RPMI7951 (cell line): ENCODE measurements around the gene PPEF1. TPM values are rescaled to one million over a fixed set of nuclear protein-coding genes. Genes with fewer than 3 reads are reported as not detected.
"Not testable (repeated sequence)": the region's sequence is repeated elsewhere in the genome, so short reads cannot be mapped to it uniquely, and the experiment has no call there.

ENCODE experiments used
- DNase-seq: peaks from one replicate; pipeline ENCODE4 v3.0.0-alpha.2; 2012; ENCODE audit warnings: low read depth
- total RNA-seq: library from RNA; depleted of rRNA; stranded (reverse); fragments of >200 nt; shearing (Covaris generic); gene quantifications from 2 replicates; pipeline ENCODE4 v1.2.3, GENCODE V29; 2014

The PPEF1 gene
- total RNA-seq, 1 experiment from 2014 or later: not detected

DNA sequence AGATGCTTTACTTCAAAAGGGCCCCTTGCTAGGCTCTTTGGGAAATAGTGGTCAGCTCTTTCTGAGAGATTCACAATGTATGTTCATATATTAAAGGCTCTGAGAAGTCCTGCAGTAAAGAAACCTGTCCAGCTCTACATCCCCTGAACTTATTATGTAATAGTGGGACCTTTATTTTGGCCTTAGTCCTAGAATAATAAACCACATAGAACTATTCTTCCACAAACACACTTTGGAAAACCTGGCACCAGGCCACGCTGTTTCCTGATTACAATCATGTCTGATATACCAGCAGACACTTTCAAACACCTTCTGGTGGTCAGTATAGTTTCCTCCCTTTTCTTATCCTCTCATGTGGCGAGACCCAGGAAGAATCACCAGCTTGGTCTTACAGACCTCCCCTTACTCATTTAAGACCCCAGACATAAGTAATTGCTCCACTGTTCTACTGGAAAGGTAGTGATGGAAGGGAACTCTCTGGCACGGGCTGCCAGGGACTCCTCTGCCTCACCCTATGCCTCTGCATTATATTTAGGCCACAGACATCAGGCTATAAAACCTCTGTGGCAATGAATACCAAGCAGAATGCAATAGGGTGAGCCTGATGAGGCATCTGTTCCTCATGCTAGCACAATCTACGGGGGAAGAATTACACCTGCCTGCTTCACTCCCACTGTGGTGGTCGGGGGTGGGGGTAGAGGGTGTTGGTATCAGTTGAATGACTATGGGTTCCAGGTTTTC is 5.7 kb upstream of the PPEF1 start:
- DNase-seq: peak; percentile 61

DNA sequence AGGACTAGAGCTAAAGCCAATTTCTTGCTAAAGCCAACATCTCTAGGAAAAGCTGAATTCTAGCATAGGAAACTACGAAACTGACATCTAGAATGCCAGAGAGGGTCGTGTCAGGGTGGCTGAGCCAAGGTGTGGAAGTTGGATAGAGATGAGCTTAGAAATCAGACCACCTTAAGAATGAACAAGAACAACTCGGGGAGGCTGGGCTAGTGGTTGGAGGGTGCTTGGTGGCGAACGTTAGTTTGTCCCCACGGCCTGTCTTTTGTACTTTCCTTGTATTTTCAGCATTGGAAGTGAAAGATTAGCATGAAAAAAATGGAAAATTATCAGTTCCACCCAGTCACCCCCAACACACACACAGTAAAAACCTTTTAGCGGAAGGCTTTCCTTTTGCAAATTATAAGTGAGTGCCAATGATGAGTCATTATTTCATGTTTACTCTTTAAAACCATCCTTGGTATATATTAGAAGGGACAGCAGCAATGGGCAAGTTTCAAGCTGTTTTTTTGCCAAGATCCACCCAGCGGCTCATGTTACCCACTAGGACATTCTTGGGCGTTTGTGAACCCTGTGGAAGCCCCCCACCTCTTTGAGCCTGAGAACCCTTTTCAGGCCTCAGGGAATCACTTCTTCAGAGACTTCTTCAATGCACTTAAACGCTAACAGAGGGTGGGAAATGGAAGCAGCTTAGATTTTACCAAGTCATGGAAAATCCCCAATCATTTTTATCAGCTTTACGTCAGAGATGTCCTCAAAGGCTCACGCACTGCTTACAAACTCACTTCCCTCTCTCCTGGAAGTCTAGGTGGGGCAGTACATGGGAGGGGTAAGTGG is 4.9 kb upstream of the PPEF1 start:
- DNase-seq: peak; percentile 57

DNA sequence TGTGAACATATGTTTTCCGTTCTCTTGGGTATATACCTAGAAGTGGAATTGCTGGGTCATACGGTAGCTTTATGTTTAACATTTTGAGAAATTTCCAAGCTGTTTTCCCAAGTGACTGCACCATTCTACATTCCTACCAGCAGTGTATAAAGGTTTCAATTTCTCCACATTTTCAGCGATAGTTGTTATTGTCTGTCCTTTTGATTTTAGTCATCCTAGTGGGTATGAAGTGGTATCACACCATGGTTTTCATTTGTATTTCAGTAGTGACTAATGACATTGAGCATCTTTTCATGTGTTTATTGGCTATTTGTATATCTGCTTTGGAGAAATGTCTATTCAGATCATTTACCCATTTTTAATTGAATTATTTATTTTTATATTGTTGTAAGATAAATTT is 2.4 kb downstream of the PPEF1 start:
- DNase-seq: no peak

DNA sequence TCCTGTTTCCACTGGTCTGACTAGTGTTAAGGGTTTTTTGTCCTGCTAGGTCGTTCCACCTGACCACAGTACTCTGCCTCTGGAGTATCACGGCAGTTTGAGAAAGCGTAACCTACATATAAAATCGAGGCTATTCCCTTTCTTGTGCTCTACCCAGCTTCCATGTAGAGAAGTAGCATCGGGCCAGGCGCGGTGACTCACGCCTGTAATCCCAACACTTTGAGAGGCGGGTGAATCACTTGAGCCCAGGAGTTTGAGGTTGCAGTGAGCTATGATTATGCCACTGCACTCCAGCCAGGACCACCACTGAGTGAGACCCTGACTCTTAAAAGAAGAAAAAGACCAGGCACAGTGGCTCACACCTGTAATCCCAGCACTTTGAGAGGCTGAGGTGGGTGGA is 7.5 kb downstream of the PPEF1 start:
- peak; percentile 14 for DNase-seq

DNA sequence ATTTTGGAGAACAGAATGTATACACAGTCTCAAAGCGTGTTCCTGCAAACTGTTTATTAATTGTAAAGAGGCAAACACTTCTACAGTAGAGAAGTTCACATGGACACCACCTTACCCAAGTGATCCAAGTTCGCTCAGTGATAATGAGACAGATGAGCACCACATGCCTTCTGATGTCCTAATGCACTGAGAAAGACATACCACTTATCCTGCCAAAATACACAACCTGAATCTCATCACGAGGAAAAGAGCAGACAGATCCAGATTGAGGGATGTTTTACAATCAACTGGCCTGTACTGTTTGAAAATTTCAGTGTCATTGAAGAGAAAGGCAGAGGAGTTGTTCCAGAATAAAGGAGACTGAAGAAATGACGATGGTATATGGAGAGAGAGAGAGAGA is 12.4 kb downstream of the PPEF1 start:
- no peak for DNase-seq

DNA sequence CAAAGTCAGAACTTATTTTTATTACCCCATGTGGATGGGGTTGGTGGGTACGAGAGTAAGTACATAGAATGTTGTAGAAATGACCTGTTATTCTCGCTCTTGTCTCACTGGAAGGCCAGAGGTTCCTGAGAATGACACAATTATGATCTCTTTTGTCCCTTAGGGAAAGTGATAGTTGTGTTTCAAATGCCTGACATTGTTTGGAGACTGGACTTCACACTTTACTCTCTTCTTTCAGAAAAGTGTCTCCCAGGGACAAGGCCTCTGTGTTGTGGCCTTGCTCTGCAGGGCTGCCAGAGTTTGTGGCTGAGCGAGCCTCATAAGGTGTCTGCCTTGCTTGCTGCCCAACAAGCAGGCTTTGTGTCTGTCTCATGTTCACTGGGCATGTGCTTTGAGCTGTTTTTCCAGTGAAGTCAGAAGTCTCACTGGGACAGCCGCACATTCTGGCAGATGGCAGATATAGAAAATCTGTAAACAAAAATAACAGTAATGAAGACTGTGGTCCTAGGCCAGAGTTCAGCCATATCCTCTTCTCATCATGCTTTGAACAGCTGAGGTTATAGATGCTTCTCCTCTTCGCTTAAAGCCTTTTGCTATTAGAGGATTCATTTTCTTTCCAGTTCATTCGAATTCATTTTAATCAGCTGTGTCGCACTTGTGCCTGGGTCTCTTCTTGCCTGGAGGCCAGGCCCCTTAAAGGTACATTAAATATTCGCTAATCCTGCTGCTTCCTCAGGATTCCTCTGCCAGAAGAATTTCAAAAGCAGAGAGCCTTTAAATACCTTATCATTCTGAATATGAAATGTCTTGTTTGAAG is 14.4 kb downstream of the PPEF1 start:
- DNase-seq: no peak

DNA sequence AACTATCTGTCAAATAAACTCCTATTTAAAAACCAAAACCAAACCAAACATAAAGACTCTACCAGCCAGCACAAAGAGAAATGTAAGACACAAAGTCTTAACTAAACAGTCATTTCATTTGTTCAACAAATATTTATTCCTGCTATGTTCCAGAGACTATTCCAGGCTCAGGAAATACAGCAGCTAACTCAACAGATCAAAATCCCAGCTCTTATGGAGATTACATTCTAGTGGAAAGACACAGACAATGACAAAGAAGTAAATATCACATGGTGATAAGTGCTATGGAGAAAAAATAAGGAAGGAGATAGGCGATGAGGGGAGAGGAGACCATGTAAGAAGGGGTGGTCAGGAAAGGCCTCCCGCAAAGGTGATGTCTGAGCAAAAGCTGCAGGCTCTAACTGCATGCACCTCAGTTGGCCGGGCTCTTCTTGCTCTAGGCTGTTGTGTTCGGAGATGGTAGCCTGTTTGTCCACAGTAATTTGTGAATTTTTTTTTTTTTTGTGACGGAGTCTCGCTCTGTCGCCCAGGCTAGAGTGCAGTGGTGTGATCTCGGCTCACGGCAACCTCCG is 15.1 kb downstream of the PPEF1 start:
- DNase-seq: no peak

DNA sequence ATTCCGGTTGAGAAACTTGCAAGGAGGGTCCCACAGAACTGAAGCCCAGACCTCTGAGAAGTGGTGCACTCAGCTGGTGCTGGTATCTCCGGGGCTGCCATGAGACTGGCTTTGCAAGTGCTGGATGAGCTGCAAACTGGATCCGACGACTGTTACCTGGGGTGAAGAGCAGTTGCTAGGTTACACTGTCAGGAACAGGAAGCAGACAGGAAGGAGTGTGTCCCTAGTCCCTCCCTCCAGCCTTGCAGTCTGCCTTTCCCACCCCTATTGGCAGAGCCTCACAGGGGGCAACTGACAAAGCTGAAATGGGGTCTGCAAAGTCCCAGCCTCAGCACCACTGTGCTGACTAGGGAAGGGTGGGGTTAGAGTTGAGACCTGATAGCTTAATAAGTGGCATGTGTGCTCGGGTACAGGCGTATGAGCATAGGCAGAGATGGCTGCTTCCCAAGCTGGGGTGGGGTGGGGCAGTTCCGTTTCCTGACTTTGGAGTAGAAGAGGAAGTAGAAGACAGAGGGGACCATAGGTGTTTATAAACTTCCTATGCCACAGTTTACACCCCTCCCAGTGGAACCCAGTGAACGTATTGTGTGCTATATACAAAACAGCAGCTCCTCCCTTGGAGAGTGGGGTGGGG is 18.0 kb downstream of the PPEF1 start:
- DNase-seq: no peak

DNA sequence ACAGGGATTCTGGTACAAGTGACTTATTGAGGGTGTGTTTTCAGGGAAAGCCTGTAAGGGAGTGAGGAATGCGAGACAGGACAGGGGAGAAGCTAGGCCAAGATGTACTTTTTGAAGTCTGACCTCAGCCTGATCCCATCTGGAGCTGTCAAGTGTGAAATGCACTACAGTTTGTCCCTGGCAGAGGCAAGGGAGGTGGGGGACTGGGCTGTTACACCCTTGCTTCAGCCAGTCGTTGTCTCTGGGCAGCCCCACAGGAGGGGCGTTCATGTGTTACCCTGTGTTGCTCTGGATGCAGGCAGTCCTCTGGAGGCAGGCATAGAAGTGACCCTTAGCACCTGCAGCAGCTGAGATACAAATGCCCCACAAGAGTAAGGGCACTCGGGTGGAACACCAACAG is 25.8 kb downstream of the PPEF1 start:
- DNase-seq: no peak

DNA sequence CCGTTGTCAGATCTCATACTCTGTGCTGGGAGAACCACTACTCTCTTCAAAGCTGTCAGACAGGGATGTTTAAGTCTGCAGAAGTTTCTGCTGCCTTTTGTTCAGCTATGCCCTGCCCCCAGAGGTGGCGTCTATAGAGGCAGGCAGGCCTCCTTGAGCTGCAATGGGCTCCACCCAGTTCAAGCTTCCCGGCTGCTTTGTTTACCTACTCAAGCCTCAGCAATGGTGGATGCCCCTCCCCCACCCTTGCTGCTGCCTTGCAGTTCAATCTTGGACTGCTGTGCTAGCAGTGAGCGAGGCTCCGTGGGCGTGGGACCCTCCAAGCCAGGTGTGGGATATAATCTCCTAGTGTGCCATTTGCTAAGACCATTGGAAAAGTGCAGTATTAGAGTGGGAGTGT is 32.2 kb downstream of the PPEF1 start:
- DNase-seq: not testable (repeated sequence)

DNA sequence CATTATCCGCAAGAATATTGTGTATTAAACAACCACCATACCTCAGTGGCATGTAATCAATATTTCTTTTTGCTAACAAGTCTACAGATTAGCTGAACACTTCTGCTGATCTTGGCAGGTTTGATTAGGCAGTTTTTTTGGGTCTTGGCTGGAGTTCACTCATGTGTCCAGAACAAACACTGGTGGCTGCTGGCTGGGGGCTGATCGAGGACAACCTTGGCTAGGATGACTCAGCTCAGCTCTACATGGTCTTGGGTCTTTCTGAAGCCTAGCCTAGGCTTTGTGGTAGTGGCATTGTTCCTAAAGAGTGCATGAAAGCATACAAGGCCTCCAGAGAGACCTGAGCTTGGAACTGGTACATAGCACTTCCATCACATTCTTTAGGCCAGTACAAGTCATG is 41.1 kb downstream of the PPEF1 start:
- DNase-seq: no peak

DNA sequence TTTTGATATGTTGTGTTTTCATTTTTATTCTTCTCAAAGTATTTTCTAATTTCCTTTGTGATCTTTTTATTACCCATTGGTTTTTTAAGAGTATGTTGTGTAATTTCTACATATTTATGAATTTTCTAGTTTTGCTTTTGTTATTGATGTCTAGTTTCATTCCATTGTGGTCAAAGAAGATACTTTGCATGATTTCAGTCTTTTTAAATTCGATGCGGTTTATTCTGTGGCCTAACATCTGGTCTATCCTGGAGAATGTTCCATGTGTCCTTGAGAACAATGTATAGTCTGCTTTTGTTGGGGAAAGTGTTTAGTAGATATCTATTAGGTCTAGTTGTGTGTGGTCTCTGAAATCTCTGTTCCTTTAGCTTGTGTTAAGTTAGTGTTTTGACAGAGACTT is 46.2 kb downstream of the PPEF1 start:
- DNase-seq: peak; percentile 3

DNA sequence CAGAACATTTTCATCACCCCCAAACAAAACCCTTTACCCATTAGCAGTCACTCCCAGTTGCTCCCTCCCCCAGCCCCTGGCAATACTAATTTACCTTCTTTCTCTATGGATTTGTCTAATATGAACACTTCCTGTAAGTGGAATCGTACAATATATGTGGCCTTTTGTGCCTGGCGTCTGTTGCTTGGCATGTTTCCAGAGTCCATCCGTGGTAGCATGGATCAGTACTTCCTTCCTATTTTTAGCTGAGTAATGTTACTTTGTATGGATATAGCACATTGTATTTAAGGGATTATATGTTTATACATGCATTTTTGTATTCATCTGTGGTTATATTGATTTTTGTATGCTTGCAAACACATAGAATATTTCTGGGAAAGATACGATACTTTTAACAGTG is 48.2 kb downstream of the PPEF1 start:
- DNase-seq: no peak

DNA sequence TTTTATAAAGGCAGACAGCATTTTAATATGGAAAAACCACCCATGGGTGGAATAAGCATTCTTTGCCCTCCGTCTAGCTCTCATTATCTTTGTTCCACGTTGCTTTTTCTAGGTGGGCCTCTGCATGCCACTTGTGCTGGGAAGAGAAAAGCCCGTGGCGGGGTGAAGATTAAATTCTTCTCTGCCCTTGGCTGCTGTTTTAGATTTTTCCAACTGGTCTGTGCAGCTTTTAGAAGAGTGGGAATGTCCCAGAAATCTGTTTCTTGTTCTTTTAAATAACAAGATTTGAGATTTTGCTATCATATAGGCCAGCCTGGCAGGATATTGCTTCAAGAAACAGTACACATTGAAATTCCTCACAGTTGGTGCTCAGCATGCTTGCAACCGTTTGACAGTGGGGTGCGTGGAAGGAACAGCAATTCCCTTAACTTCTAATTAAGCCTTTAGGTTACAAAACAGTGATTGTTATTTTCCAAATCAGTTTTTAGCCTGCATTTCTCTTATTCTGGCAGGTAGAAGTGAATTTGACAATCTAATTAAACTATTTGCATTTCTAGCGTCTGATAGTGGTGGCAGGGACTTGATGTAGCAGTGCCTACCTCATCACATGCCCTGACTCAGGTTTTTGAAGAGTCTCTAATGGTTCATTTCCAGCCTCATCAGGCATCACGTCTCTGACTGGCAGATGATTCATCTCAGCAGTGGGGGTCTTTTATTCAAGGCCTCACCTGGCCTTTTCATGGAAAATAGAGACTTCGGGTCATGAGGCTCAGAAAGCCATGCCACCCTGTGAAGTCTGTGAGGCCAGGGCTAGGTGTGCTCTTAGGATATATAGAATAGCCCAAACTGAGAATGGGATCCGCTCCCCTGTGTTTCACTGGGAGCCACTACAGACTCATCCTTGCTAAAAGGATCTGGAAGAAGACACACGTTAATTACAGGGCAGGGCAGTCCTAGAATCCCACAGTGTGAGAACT is 50.8 kb downstream of the PPEF1 start:
- no peak for DNase-seq

DNA sequence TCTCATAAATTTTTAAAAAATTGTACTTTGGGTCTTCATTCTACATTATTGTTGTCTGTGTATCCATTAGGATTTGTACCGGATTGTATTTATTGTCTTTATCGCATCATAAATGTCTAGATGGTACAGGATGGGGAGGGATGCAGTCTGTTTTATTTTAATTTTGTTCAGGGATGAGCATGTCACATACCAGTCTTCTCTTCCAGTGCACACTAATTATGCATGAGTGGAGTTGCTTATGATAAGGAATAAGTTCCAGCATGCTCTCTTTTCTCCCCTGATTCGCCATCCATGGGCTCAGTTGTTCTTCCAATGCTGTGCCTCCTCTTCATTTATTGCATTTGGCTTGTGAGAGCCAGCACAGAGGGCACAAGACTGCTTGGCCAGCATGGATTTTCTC is 54.3 kb downstream of the PPEF1 start:
- no peak for DNase-seq

DNA sequence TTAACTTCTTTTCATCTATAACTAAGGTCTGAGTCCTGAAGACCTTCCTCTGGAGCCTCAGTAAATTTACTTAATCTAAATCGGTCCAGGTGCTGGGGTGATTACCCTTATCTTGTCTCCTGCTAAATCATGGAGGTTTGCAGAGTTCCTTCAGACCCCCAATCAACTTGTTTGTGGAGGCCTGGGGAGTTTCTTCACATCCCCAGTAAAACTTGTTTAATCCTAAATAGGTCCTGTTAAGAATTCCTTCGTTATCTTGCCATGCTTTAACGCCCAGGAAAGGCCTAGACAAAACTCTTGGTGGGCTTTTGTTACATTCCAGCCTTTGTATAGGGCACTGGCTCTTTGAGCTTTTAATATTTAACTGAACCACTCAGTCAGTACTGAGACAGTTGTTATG is 55.7 kb downstream of the PPEF1 start:
- DNase-seq: not testable (repeated sequence)

DNA sequence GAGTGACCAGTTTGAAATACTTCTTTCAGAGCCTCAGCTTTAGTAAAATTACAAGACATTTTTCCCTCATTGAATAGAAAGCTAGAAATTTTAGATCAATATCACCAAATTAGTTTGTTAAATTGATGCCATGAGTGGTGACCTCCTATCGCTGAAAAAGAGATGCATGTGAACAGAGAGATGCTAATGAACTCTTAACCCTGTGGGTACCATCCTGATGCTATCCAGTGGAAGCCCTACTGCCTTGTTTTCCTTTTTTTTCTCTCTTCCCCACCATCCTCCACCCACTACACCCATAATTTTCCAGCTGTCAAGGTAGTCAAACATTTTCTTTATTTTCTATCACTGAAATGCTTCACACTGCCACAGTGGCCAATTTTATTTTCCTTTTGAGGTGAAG is 61.9 kb downstream of the PPEF1 start:
- DNase-seq: no peak

DNA sequence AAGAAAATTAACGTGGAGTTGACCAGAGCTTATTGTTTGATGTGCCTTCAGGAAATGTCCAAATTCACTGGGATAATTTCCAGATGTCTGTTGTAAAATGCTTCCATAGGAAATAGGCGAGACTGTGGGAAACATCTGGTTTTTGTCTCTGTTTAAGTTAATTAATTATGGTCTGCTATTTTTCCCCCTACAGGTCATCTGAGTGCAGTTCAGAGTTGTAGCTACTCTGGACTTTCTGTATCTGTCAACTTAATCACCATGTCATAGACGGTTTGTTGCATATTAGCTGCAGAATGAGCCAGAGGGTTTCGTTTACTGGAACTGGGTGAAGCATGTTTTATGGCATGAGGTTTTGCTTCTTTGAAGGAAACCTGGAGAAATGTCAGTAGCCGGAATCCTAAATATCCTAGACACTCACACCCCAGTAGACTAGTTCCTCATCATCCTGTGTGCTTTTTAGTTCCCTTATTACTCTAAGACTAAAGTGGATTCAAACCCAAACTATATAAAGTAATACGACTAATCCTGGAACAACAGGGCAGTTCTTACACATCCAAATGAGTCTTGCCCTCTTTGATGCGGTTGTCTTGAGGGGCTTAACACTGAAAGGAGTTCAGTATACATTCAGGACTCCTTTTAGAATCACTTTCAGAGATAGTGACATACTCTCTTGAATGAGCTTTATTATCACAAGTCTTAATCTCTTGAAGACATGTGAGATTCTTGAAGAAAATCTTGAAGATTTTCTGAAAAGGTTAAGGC is 62.5 kb downstream of the PPEF1 start:
- peak; percentile 1 for DNase-seq

DNA sequence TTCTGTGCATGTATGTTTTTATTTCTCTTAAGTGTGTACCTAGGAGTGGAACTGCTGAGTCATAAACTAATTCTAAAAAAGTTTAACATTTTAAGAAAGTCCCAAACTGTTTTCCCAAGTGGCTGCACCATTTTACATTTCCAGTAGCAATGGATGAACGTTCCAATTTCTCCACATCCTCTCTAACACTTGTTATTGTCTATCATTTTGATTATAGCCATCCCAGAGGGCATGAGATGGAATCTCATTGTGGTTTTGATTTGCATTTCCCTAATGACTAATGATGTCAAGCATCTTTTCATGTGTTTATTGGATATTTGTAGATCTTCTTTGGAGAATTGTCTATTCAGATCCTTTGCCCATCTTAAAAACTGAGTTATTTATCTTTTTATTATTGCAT is 82.5 kb downstream of the PPEF1 start:
- DNase-seq: no peak

DNA sequence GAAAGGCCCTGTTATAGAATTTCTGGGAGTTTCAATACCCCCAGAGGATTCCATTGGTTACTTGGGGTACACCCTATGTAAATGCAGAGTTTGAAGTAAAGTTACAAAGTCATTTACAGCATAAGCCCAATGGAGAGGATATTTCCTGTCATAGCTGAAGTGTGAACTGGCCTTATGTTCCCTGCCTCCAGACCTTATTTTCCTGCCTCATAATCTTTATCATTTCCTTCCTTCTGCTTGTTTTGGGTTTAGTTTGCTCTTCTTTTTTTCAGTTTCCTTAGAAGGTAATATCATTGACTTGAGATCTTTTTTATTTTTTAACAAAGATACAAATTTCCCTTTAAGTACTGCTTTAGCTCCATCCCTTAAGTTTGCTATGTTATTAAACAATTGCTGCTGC is 85.4 kb downstream of the PPEF1 start:
- DNase-seq: no peak
